ENCODE measurements around the gene TLE3.

TLE3 gene

DNA sequence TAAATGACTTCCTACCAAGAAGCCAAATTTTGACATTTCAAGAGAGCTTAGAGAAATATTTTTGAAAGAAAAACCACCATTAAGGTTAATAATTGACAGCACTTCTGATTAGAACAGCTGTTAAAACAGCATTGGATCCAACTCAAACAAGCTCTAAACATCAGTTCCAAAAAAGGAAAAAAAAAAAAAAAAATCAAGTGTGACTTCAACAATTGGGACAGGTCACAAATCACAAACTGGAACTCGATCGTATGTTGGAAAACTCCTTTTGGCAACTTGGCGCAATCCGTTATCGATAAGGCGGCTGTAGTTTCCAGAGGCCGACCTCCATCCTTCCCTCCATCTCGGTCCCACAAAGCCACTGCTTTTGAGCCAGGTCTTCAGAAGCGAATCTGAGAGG lies 17.8 kb downstream of the TLE3 start:
- Histone ChIP-seq H3K9me3 (ENCODE audit: control insufficient read depth, low read length) (no peaks in the 10 kb centered on the region), H3K36me3 (ENCODE audit: control insufficient read depth, insufficient read depth, low read length, severe bottlenecking) (peaks cover 53% of the 10 kb centered on the region), H3K4me1 (ENCODE audit: control insufficient read depth, insufficient read depth, low read length) (peaks cover 14% of the 10 kb centered on the region), H3K4me3 (ENCODE audit: low read length) (no peak overlapping the region), H3K27me3 (replicated peaks; ENCODE audit: control insufficient read depth, insufficient read depth, low read length) (no peaks in the 10 kb centered on the region), H3K9ac (ENCODE audit: low read length) (no peak overlapping the region)
- DNase-seq (ENCODE audit: low read depth) = no peak

DNA sequence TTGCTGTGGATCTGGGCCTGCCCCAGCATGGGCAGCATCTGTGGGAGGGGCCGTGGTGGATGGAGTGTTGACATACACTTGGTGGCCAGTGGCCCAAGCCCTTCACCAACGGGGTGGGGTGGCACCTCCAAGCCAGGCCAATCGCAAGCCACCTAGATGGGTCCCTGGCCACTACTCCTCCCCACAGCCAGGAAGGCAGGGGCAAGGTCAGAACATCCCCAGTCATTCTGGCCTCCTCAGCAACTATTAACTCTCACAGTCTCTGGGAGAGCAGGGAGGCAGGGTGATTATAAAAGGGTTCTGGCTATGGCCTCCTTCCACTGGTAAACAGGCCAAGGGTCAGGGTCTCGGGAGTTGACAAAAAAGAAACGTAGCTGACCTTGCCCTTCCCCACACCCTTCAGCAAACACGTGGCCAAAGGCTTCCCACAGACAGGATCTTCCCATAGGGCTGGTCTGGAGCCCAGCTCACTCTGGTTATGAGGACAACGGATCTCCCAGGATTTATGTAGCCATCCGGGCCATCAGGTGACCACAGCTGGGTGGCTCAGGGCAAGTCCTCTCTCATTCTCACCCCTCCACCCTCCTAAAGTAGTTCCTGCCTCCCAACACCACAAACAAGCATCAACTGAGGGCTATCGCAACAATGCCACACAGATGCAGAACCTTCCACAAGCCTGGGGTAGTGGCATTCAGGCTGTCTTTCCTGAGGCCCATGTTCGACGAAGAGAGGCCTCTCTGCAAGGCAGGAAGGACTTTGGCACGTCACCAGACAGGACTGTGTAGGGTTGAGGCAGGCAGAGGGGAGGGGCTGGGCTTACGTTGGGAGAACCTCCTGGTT lies 18.9 kb downstream of the TLE3 start:
- H3K9me3 ChIP-seq (ENCODE audit: control insufficient read depth, low read length) = no peaks in the 10 kb centered on the region
- peaks cover 14% of the 10 kb centered on the region for H3K4me1 ChIP-seq (ENCODE audit: control insufficient read depth, insufficient read depth, low read length)
- H3K27me3 ChIP-seq (replicated peaks; ENCODE audit: control insufficient read depth, insufficient read depth, low read length) = no peaks in the 10 kb centered on the region
- no peak overlapping the region for H3K9ac ChIP-seq (ENCODE audit: low read length)
- no peak for DNase-seq (ENCODE audit: low read depth)
- peaks cover 53% of the 10 kb centered on the region for H3K36me3 ChIP-seq (ENCODE audit: control insufficient read depth, insufficient read depth, low read length, severe bottlenecking)
- H3K4me3 ChIP-seq (ENCODE audit: low read length) = no peak overlapping the region

DNA sequence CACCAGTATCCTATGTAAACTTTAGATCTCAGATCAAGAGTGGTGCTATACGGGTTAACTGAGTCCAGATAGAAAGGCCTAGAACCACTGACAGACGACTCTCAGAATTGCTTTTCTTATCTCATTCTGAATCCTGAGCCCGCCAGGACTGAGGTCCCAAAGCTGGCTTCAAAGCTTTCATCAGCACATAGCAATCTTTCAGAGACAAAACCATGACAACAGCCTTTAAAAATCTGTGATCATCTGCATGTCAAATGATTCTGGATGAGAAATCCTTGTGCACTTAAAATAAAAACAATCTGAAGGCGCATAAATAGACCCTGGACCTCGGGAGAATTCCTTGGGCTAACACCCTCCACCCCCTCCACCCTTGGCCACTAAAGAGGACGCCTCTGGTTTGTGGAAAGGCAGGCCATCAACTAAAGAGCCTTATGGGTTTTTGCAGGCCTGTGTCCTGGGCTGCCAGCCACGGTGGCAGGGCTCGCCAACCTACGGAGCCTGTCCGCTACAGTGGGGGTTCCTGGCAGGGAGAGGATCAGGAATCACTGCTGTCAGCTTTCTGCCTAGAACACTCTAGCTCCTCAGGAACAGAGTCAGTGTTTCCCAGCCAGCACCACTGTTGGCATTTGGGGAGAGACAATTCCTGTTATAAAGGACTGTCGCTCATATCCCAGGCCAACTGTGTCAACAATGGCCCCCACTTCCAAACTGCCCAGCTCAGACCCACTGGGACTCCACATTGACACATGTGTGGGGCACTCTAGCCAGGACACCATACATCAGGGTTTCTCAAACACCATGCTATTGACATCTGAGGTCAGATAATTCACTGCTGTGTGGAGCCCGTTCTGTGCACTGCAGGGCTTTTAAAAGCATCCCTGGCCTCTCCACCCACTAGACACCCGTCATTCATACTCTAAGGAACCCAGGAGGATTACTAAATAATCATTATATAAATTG lies 20.2 kb downstream of the TLE3 start:
- Histone ChIP-seq H3K4me1 (ENCODE audit: control insufficient read depth, insufficient read depth, low read length) (peaks cover 14% of the 10 kb centered on the region), H3K9me3 (ENCODE audit: control insufficient read depth, low read length) (no peaks in the 10 kb centered on the region), H3K27me3 (replicated peaks; ENCODE audit: control insufficient read depth, insufficient read depth, low read length) (no peaks in the 10 kb centered on the region), H3K4me3 (ENCODE audit: low read length) (no peak overlapping the region), H3K36me3 (ENCODE audit: control insufficient read depth, insufficient read depth, low read length, severe bottlenecking) (peaks cover 57% of the 10 kb centered on the region), H3K9ac (ENCODE audit: low read length) (peak overlapping the region; percentile 2)
- DNase-seq (ENCODE audit: low read depth) = no peak

DNA sequence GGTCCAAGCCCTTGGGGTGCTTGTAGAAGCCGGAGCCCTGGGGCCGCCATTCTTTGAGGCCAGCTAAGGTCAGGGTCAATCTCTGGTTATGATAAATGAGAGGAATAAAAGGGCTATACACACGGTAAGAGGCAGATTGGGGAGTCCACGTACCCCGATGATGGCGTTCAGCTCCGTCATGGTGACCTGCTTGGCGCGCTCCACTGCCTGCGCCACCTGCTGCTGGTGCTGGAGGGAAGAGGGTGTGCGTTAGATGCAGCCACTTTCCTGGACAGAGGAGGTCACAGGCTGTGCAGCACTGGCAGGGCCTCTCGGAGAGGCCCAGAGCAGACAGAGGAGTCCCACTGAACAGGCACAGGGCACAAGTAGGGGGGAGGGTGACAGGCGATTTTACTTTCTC lies 23.3 kb downstream of the TLE3 start:
- Histone ChIP-seq H3K4me1 (ENCODE audit: control insufficient read depth, insufficient read depth, low read length) (peaks cover 14% of the 10 kb centered on the region), H3K9me3 (ENCODE audit: control insufficient read depth, low read length) (no peaks in the 10 kb centered on the region), H3K9ac (ENCODE audit: low read length) (no peak overlapping the region), H3K27me3 (replicated peaks; ENCODE audit: control insufficient read depth, insufficient read depth, low read length) (no peaks in the 10 kb centered on the region), H3K36me3 (ENCODE audit: control insufficient read depth, insufficient read depth, low read length, severe bottlenecking) (peaks cover 63% of the 10 kb centered on the region), H3K4me3 (ENCODE audit: low read length) (no peak overlapping the region)
- DNase-seq (ENCODE audit: low read depth) = no peak

DNA sequence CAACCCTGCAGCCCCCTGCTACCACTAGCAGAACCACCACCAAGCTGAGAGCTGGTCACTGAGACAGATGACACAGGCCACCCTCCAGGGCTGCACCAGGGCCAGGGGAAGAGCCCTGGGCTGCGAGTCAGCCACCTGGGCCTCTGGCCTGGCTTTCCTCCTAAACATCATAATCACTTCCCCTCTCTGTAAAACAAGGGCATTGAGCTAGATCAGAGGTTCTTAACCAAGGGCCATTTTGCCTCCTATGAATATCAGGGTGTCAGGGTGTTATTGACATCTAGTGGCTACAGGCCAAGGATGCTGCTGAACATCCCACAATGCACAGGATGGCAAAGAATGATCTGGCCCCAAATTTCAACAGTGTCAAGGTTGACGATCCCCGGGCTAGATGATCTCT lies 25.2 kb downstream of the TLE3 start:
- no peaks in the 10 kb centered on the region for H3K27me3 ChIP-seq (replicated peaks; ENCODE audit: control insufficient read depth, insufficient read depth, low read length)
- no peaks in the 10 kb centered on the region for H3K9me3 ChIP-seq (ENCODE audit: control insufficient read depth, low read length)
- H3K4me3 ChIP-seq (ENCODE audit: low read length) = no peak overlapping the region
- H3K4me1 ChIP-seq (ENCODE audit: control insufficient read depth, insufficient read depth, low read length) = peaks cover 7% of the 10 kb centered on the region
- peaks cover 82% of the 10 kb centered on the region for H3K36me3 ChIP-seq (ENCODE audit: control insufficient read depth, insufficient read depth, low read length, severe bottlenecking)
- DNase-seq (ENCODE audit: low read depth) = no peak
- H3K9ac ChIP-seq (ENCODE audit: low read length) = no peak overlapping the region

DNA sequence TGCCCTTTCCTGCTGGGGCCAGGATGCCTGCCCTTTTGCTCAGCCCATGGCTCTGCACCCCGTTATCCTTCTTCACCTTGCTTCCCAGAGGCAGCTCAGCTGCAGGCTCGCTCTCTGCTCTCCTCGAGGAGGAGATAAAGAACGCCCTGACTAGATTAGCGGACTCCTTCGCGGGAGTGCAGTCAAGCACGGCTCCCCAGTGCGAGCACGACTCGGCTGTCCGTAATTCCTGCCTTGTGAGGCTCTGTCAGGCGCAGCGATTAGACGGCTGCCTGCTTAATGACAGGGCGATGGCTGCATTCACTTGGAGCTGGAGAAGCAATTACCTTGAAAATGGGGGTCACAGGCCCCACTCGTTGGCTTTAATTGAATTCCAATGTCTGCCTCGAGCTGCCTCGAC lies 25.9 kb downstream of the TLE3 start:
- Histone ChIP-seq H3K4me3 (ENCODE audit: low read length) (no peak overlapping the region), H3K9ac (ENCODE audit: low read length) (no peak overlapping the region), H3K4me1 (ENCODE audit: control insufficient read depth, insufficient read depth, low read length) (peaks cover 4% of the 10 kb centered on the region), H3K36me3 (ENCODE audit: control insufficient read depth, insufficient read depth, low read length, severe bottlenecking) (peaks cover 86% of the 10 kb centered on the region), H3K9me3 (ENCODE audit: control insufficient read depth, low read length) (no peaks in the 10 kb centered on the region), H3K27me3 (replicated peaks; ENCODE audit: control insufficient read depth, insufficient read depth, low read length) (no peaks in the 10 kb centered on the region)
- no peak for DNase-seq (ENCODE audit: low read depth)

DNA sequence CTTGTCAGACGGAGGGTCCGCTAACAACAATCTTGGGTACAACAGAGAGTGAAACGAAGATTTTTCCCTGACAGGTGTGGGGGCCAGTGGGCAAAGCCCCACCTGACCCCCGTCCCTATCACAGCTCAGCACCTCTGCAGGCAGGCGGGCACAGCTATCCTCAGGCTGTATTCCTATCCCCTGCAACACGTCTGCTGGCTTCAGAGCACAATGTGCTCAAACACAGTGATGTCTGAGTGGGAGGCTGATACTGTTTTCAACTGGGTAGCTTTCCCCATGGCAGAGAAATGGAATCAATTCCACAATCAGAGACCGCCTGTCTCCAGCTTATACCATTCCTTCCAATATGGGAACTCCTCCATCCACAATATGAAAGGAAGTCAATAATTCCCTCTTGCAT lies 28.0 kb downstream of the TLE3 start:
- Histone ChIP-seq H3K4me3 (ENCODE audit: low read length) (no peak overlapping the region), H3K36me3 (ENCODE audit: control insufficient read depth, insufficient read depth, low read length, severe bottlenecking) (peaks cover 87% of the 10 kb centered on the region), H3K9me3 (ENCODE audit: control insufficient read depth, low read length) (no peaks in the 10 kb centered on the region), H3K27me3 (replicated peaks; ENCODE audit: control insufficient read depth, insufficient read depth, low read length) (no peaks in the 10 kb centered on the region), H3K4me1 (ENCODE audit: control insufficient read depth, insufficient read depth, low read length) (peaks cover 19% of the 10 kb centered on the region), H3K9ac (ENCODE audit: low read length) (no peak overlapping the region)
- DNase-seq (ENCODE audit: low read depth) = no peak

DNA sequence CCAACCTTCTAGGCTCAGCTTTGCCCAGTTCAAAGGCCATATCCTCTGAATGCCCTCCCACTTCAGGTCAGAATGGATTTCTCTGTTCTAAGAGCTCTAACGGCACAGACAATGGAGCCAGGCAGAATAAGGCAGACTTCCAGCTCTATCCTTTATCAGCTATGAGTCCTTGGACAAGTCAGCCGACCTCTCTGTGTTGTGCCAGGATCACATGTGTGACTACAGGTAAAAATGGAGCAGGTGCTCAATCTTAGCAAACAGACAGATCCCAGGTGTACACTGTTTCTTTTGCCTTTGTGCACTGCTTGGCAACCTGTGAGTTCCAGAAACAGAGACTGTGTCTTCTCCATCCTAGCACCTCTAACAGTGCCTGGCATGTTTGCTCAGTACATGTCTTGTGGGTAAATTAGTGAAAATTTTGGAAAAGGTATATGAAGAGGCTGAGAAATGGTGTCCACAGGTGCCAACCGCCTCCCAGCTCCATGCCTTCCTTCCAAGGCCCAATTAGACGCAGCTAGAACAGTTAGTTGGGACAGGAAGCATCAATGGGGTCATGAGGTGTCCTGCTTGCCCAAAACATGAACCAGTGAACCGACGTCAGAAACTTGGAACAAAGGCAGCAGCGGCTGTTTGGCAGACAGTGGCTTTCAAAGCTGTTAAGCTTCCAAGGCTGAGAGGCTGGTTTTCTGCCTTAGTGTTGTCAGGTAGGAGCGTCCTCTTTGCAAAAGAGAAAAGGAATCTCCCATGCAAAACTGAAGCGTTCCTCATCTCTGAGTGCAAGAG lies 28.7 kb downstream of the TLE3 start:
- Histone ChIP-seq H3K27me3 (replicated peaks; ENCODE audit: control insufficient read depth, insufficient read depth, low read length) (no peaks in the 10 kb centered on the region), H3K4me3 (ENCODE audit: low read length) (no peak overlapping the region), H3K36me3 (ENCODE audit: control insufficient read depth, insufficient read depth, low read length, severe bottlenecking) (peaks cover 80% of the 10 kb centered on the region), H3K9me3 (ENCODE audit: control insufficient read depth, low read length) (no peaks in the 10 kb centered on the region), H3K4me1 (ENCODE audit: control insufficient read depth, insufficient read depth, low read length) (peaks cover 26% of the 10 kb centered on the region), H3K9ac (ENCODE audit: low read length) (no peak overlapping the region)
- DNase-seq (ENCODE audit: low read depth) = no peak

DNA sequence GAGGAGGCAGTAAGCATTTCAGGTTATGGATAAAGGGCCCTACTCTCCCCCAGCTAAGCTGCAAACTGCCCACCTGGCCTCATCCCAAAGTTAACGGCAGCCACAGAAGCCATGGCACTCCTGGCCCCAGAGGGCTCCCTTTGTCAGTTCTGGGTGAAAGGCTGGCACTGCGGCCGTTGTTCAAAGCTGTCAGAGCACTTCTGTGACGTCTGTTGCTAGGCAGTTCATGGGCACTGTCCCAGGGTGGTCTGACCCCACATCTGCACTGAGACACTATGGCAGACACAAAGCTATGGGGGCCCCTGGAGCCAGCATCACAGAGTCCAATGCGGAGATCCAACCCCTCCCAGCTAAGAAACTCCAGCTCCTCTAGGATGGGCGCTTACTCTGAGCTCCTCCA lies 30.0 kb downstream of the TLE3 start:
- DNase-seq (ENCODE audit: low read depth) = no peak
- Histone ChIP-seq H3K4me1 (ENCODE audit: control insufficient read depth, insufficient read depth, low read length) (peaks cover 37% of the 10 kb centered on the region), H3K9me3 (ENCODE audit: control insufficient read depth, low read length) (no peaks in the 10 kb centered on the region), H3K9ac (ENCODE audit: low read length) (no peak overlapping the region), H3K4me3 (ENCODE audit: low read length) (no peak overlapping the region), H3K27me3 (replicated peaks; ENCODE audit: control insufficient read depth, insufficient read depth, low read length) (no peaks in the 10 kb centered on the region), H3K36me3 (ENCODE audit: control insufficient read depth, insufficient read depth, low read length, severe bottlenecking) (peaks cover 71% of the 10 kb centered on the region)

DNA sequence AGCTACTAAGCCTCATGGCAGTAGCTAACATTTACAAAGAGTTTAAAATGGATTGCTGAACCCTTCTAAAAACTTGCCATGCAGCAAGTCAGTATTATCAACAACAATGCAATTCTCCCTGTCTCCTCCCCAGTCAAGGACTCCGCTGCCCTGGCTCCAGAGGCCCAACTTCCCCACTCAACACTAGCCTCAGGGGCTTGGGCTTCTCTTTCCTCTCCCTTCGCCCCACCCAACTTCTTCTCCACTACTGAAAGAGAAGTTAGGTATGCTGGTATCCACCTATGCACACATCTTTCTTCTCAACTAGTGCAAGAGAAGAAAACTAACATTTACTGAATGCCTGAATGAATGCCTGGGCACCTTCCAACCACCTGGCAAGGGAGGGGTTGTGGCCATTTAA lies 30.7 kb downstream of the TLE3 start:
- no peaks in the 10 kb centered on the region for H3K9me3 ChIP-seq (ENCODE audit: control insufficient read depth, low read length)
- no peaks in the 10 kb centered on the region for H3K27me3 ChIP-seq (replicated peaks; ENCODE audit: control insufficient read depth, insufficient read depth, low read length)
- H3K9ac ChIP-seq (ENCODE audit: low read length) = no peak overlapping the region
- no peak for DNase-seq (ENCODE audit: low read depth)
- H3K4me3 ChIP-seq (ENCODE audit: low read length) = no peak overlapping the region
- peaks cover 40% of the 10 kb centered on the region for H3K4me1 ChIP-seq (ENCODE audit: control insufficient read depth, insufficient read depth, low read length)
- H3K36me3 ChIP-seq (ENCODE audit: control insufficient read depth, insufficient read depth, low read length, severe bottlenecking) = peaks cover 65% of the 10 kb centered on the region

DNA sequence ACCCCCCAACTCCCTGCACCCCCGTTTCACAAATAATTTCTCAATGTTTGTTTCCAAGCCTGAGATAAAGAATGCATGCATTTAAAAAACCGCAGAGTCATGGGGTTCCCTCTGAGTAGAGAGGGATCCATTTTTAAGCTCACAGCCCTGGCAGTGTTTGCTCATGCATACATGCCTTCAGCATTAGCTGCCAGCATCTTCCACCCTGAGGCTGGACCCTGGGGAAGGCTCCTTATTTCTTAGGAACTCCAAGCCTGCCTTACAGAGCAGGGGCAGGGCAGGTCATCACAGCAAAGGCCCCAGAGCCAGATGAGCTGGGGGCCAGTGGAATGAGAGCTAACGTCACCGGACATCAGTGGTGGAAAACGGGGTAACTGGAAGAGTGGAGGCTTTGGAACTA lies 31.3 kb downstream of the TLE3 start:
- no peaks in the 10 kb centered on the region for H3K27me3 ChIP-seq (replicated peaks; ENCODE audit: control insufficient read depth, insufficient read depth, low read length)
- peaks cover 65% of the 10 kb centered on the region for H3K36me3 ChIP-seq (ENCODE audit: control insufficient read depth, insufficient read depth, low read length, severe bottlenecking)
- H3K9ac ChIP-seq (ENCODE audit: low read length) = no peak overlapping the region
- H3K4me3 ChIP-seq (ENCODE audit: low read length) = no peak overlapping the region
- H3K4me1 ChIP-seq (ENCODE audit: control insufficient read depth, insufficient read depth, low read length) = peaks cover 40% of the 10 kb centered on the region
- DNase-seq (ENCODE audit: low read depth) = peak; percentile 64
- H3K9me3 ChIP-seq (ENCODE audit: control insufficient read depth, low read length) = no peaks in the 10 kb centered on the region
